ENCODE data around the gene SNX25.

GRCh38 chr4:185229021-185229818 lies 19.8 kb downstream of the SNX25 start:
- TF ChIP-seq CTCF (IDR thresholded peaks at IDR 0.05): no peak
- no peak for TF ChIP-seq POLR2A (IDR thresholded peaks at IDR 0.05)

All from esophagus squamous epithelium (tissue), 4 donors.